Upper lobe of right lung (tissue), 1 donor: ENCODE measurements around the gene ABHD6. TPM values are rescaled to one million over a fixed set of nuclear protein-coding genes. Genes with fewer than 3 reads are reported as not detected.
"Not testable (repeated sequence)": the region's sequence is repeated elsewhere in the genome, so short reads cannot be mapped to it uniquely, and the experiment has no call there.

Experiments used
- ATAC-seq: fragments of 200-7000 bp; cut with Tn5 transposase; one replicate; pipeline ENCODE4 v1.9.1; 2020; ENCODE audit warnings: mild to moderate bottlenecking, moderate library complexity
- DNase-seq: peaks from one replicate; pipeline ENCODE4 v3.0.0-alpha.2; 2020
- H3K27ac ChIP-seq: fragments of 200-600 bp; one replicate; pipeline ENCODE4 v1.8.0; 2022
- H3K27me3 ChIP-seq: fragments of 200-600 bp; one replicate; pipeline ENCODE4 v1.8.0; 2022; ENCODE audit warnings: mild to moderate bottlenecking
- H3K36me3 ChIP-seq: fragments of 200-600 bp; one replicate; pipeline ENCODE4 v1.8.0; 2022
- H3K4me1 ChIP-seq: fragments of 200-600 bp; one replicate; pipeline ENCODE4 v1.8.0; 2022
- H3K4me3 ChIP-seq: fragments of 200-600 bp; one replicate; pipeline ENCODE4 v1.8.0; 2022; ENCODE audit warnings: mild to moderate bottlenecking
- H3K9me3 ChIP-seq: fragments of 200-600 bp; one replicate; pipeline ENCODE4 v1.8.0; 2022
- CTCF ChIP-seq: fragments of 200-600 bp; IDR thresholded peaks from one replicate; pipeline ENCODE4 v1.8.0; 2022; ENCODE audit warnings: antibody characterized with exemption
- intact Hi-C: fragments of 100-400 bp; cut with DNase I; formaldehyde crosslinking; loops from one replicate; pipeline ENCODE4 v1.11.0; 2022
- total RNA-seq: library from RNA; stranded (reverse); fragmentation: NEBNext Ultra II Directional; extraction: Animal tissue kit (Norgen Biotek cat#: 25700); gene quantifications from one replicate; pipeline ENCODE4 v1.2.1, GENCODE V29; 2021
- donor health status: DM: no; HTN: yes; CAD: no; lungs with severe emphysema.

The ABHD6 gene
- total RNA-seq, 1 donor from 2014 or later = 19.1 TPM

GRCh38 chr3:58218904-58219303, 18.7 kb upstream of the ABHD6 start:
- H3K27me3 ChIP-seq = no peaks in the 10 kb centered on the region
- no peaks in the 10 kb centered on the region for H3K9me3 ChIP-seq
- H3K4me3 ChIP-seq = no peak overlapping the region
- no peak for DNase-seq
- no peak overlapping the region for H3K27ac ChIP-seq
- H3K4me1 ChIP-seq = peaks cover 28% of the 10 kb centered on the region
- TF ChIP-seq CTCF = no peak
- no peak for ATAC-seq
- intact Hi-C loops = no loop called here
- no peaks in the 10 kb centered on the region for H3K36me3 ChIP-seq

DNA sequence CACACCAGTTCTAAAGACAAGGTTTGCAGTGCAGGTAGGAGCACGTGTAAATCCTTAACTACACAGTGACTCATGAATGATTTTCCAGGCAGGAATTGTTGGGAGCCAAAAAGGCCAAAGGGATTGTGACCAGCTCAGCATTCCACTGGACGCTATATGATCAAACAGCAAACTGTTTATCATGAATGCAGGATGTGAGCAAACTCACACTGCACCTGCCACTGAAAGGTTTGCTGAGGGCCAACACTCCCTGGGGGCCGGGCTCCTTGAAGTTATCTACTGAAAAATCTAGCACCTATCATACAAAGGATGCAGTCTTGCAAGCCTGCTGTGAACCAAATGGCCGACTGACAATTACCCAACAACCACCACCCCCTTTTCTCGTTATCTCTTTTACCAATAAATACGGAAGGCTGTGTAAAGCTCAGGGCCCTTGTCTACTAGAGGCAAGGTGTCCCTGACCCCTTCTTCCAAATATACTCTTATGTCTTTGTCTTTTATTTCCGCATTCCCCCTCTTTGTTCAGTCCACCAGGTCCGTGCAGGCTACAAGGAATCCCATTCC, 15.3 kb upstream of the ABHD6 start:
- no peak for TF ChIP-seq CTCF
- intact Hi-C loops = no loop called here
- ATAC-seq = no peak
- no peaks in the 10 kb centered on the region for H3K36me3 ChIP-seq
- H3K27ac ChIP-seq = no peak overlapping the region
- H3K4me3 ChIP-seq = no peak overlapping the region
- H3K27me3 ChIP-seq = no peaks in the 10 kb centered on the region
- no peaks in the 10 kb centered on the region for H3K9me3 ChIP-seq
- peaks cover 8% of the 10 kb centered on the region for H3K4me1 ChIP-seq
- no peak for DNase-seq

- Histone ChIP-seq H3K27ac (no peak overlapping the region), H3K4me1 (no peaks in the 10 kb centered on the region), H3K9me3 (no peaks in the 10 kb centered on the region), H3K4me3 (no peak overlapping the region), H3K27me3 (no peaks in the 10 kb centered on the region), H3K36me3 (no peaks in the 10 kb centered on the region)
- intact Hi-C loops = no loop called here
- no peak for DNase-seq
- no peak for TF ChIP-seq CTCF
- no peak for ATAC-seq
These were observed 13.7 kb upstream of the ABHD6 start for GRCh38 chr3:58223855-58224254.

GRCh38 chr3:58227933-58228332, 9.7 kb upstream of the ABHD6 start:
- H3K27ac ChIP-seq, H3K4me3 ChIP-seq, DNase-seq, H3K27me3 ChIP-seq, ATAC-seq, H3K4me1 ChIP-seq, H3K36me3 ChIP-seq, H3K9me3 ChIP-seq, intact Hi-C loops: not testable (repeated sequence)

DNA sequence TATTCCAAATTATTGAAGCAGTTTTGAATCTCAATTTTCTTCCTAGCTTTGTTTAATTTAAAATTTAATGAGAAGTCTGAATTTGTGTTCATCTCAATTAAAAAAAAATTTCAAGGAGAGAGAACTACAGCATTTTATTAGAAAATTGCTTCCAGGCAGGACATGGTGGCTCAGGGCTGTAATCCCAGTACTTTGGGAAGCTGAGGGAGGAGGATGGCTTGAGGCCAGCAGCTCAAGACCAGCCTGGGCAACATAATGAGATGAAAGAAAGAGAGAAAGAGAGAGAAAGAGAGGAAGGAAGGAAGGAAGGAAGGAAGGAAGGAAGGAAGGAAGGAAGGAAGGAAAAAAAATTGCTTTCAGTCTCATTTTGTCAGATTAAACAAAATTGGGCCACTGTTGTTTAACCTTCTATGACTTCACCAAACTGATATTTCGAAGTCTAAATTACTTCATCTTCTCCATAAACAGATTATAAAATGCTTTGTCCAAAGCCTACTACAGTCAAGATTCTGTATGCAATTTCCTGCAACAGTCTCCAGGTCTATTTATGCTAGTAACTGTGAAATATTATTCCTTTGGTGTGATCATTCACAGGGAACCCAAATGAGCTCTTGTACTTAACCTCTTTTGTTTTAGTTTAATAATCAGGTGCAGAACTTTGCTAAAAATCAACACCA, 6.6 kb upstream of the ABHD6 start:
- H3K9me3 ChIP-seq = no peaks in the 10 kb centered on the region
- no peak overlapping the region for H3K4me3 ChIP-seq
- no peak for TF ChIP-seq CTCF
- no peak for ATAC-seq
- no peak overlapping the region for H3K27ac ChIP-seq
- H3K36me3 ChIP-seq = no peaks in the 10 kb centered on the region
- no peak for DNase-seq
- intact Hi-C loops = no loop called here
- H3K4me1 ChIP-seq = no peaks in the 10 kb centered on the region
- no peaks in the 10 kb centered on the region for H3K27me3 ChIP-seq

DNA sequence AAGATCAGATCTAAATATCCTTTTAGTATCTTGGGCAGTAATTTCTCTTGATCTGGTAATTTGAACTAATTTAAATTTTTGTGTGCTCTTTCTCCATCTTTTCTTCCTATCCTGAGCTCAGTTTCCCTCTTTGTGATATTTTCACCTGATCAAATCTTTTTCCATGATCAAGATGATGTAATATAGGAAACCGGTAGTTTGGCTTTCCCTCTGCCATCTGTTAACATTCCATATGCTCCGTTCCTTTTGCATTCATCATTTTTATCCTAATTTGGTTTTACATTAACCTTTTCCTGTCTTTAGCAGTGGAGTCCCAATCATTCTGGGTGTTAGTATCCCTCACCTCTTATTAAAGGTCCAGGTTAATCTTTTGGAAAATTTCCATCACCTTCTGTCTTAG, 5.9 kb upstream of the ABHD6 start:
- Histone ChIP-seq H3K36me3 (no peaks in the 10 kb centered on the region), H3K4me3 (no peak overlapping the region), H3K4me1 (peaks cover 4% of the 10 kb centered on the region), H3K27ac (no peak overlapping the region), H3K27me3 (no peaks in the 10 kb centered on the region), H3K9me3 (no peaks in the 10 kb centered on the region)
- intact Hi-C loops = no loop called here
- no peak for TF ChIP-seq CTCF
- DNase-seq (no peak), ATAC-seq (no peak)
